SK-N-SH (cell line): Measurements from ENCODE around the gene TCHHL1. TPM values are rescaled to one million over a fixed set of nuclear protein-coding genes. Genes with fewer than 3 reads are reported as not detected.

Experiments used
- CTCF ChIA-PET: fragments of 300-600, 350-600 bp; formaldehyde crosslinking; extraction: SDS; loops from one replicate; lab custom pipeline; 2021; lab: Yijun Ruan, JAX
- POLR2A ChIA-PET: fragments of 350-600 bp; sonication (Branson Sonifier 250); formaldehyde crosslinking; extraction: SDS; loops from one replicate; lab custom pipeline; 2020; ENCODE audit warnings: antibody characterized with exemption, inconsistent platforms; lab: Yijun Ruan, JAX
- DNase-seq: peaks from one replicate; pipeline ENCODE4 v3.0.0; 2012
- H2AFZ ChIP-seq: fragments of 200-600 bp; sonication (generic); 2 replicates; pipeline ENCODE4 v1.8.1; 2016; ENCODE audit warnings: antibody characterized with exemption, mild to moderate bottlenecking, low read depth
- H3F3A ChIP-seq: fragments of 200-600 bp; sonication (generic); replicated peaks from 2 replicates; pipeline ENCODE3; 2016; ENCODE audit warnings: antibody characterized with exemption, mild to moderate bottlenecking; ENCODE audit not compliant: insufficient read depth
- H3K27ac ChIP-seq, 2 experiments: fragments of 200-500 bp in 1 of 2; fragments of 200-600 bp in 1 of 2; sonication (Bioruptor generic) in 1 of 2; sonication (generic), shearing (Covaris generic) in 1 of 2; 2 replicates each; pipeline versions ENCODE4 v1.5.1 to v1.6.1; 2014 to 2016; ENCODE audit warnings: low read depth in 2 of 2, inconsistent platforms in 1 of 2, low read length in 1 of 2, mild to moderate bottlenecking in 1 of 2, mixed read lengths in 1 of 2
- H3K27me3 ChIP-seq: fragments of 200-600 bp; sonication (generic), shearing (Covaris generic); 2 replicates; pipeline ENCODE4 v1.6.1; 2016; ENCODE audit warnings: mixed run types; ENCODE audit not compliant: insufficient read depth
- H3K36me3 ChIP-seq, 2 experiments: fragments of 200-500 bp in 1 of 2; fragments of 200-600 bp in 1 of 2; sonication (Bioruptor generic) in 1 of 2; sonication (generic) in 1 of 2; replicated peaks in 1 of 2; 2 replicates each; pipeline versions ENCODE3 to v1.5.1; 2014 to 2016; ENCODE audit warnings: low read length in 1 of 2, mild to moderate bottlenecking in 1 of 2; ENCODE audit not compliant: insufficient read depth in 2 of 2, control insufficient read depth in 1 of 2
- H3K4me1 ChIP-seq, 2 experiments: fragments of 200-500 bp in 1 of 2; fragments of 200-600 bp in 1 of 2; sonication (Bioruptor generic) in 1 of 2; sonication (generic), shearing (Covaris generic) in 1 of 2; 2 replicates each; pipeline versions ENCODE4 v1.5.1 to v1.6.1; 2014 to 2016; ENCODE audit warnings: low read depth in 1 of 2, low read length in 1 of 2, mixed run types in 1 of 2; ENCODE audit not compliant: insufficient read depth in 2 of 2, control insufficient read depth in 1 of 2
- H3K4me2 ChIP-seq: fragments of 200-600 bp; sonication (generic), shearing (Covaris generic); 2 replicates; pipeline ENCODE4 v1.6.1; 2017; ENCODE audit warnings: mixed run types
- H3K4me3 ChIP-seq, 2 experiments: fragments of 200-500 bp in 1 of 2; fragments of 200-600 bp in 1 of 2; sonication (Bioruptor generic) in 1 of 2; sonication (generic), shearing (Covaris generic) in 1 of 2; 2 replicates each; pipeline versions ENCODE4 v1.5.1 to v1.8.1; 2014 to 2016; ENCODE audit warnings: low read depth in 2 of 2, inconsistent platforms in 1 of 2, low read length in 1 of 2, mild to moderate bottlenecking in 1 of 2, mixed read lengths in 1 of 2, moderate library complexity in 1 of 2
- H3K79me2 ChIP-seq: fragments of 200-600 bp; sonication (generic); 2 replicates; pipeline ENCODE4 v1.8.1; 2017; ENCODE audit warnings: mild to moderate bottlenecking; ENCODE audit not compliant: insufficient read depth
- H3K9ac ChIP-seq: fragments of 200-600 bp; sonication (generic); 2 replicates; pipeline ENCODE4 v1.6.1; 2017; ENCODE audit warnings: mixed run types
- H3K9me2 ChIP-seq: fragments of 200-600 bp; sonication (generic); 2 replicates; pipeline ENCODE4 v1.6.1; 2017; ENCODE audit warnings: mixed run types
- H3K9me3 ChIP-seq: fragments of 200-600 bp; sonication (generic); 2 replicates; pipeline ENCODE4 v1.6.1; 2017; ENCODE audit warnings: mixed run types, mild to moderate bottlenecking, moderate library complexity
- H4K20me1 ChIP-seq: fragments of 200-600 bp; sonication (generic); 2 replicates; pipeline ENCODE4 v1.6.1; 2017; ENCODE audit warnings: mild to moderate bottlenecking, mixed run types; ENCODE audit not compliant: insufficient read depth
- EP300 ChIP-seq, 2 experiments: IDR thresholded peaks; 2 replicates each; pipeline versions ENCODE4 v1.4.0 to v1.6.1; 2012; ENCODE audit warnings: borderline replicate concordance in 1 of 2, low read depth in 1 of 2, low read length in 1 of 2
- FOSL2 ChIP-seq: IDR thresholded peaks from 2 replicates; pipeline ENCODE4 v1.4.0; 2012; ENCODE audit warnings: low read depth, mild to moderate bottlenecking, moderate library complexity, borderline replicate concordance
- FOXJ3 ChIP-seq: sonication (generic); formaldehyde crosslinking; IDR thresholded peaks from 2 replicates; pipeline ENCODE4 v1.5.1; 2020; ENCODE audit warnings: mild to moderate bottlenecking, missing genetic modification reagents
- GATA2 ChIP-seq: sonication (generic); formaldehyde crosslinking; IDR thresholded peaks from 2 replicates; pipeline ENCODE4 v1.5.0; 2020; ENCODE audit warnings: mild to moderate bottlenecking, missing genetic modification reagents
- JUND ChIP-seq: IDR thresholded peaks from 2 replicates; pipeline ENCODE4 v1.4.0; 2012
- MXI1 ChIP-seq: IDR thresholded peaks from 2 replicates; pipeline ENCODE4 v1.6.1; 2012; ENCODE audit warnings: mild to moderate bottlenecking, low read depth, low read length, improper control_type of control experiment
- NFIC ChIP-seq: IDR thresholded peaks from 2 replicates; pipeline ENCODE4 v1.4.0; 2012; ENCODE audit warnings: borderline replicate concordance
- NRF1 ChIP-seq: IDR thresholded peaks from 2 replicates; pipeline ENCODE4 v1.6.1; 2012; ENCODE audit warnings: low read depth, mild to moderate bottlenecking, low read length
- SIN3A ChIP-seq: IDR thresholded peaks from 2 replicates; pipeline ENCODE4 v1.6.1; 2012; ENCODE audit warnings: low read depth, mild to moderate bottlenecking, low read length, moderate library complexity, borderline replicate concordance
- SMC3 ChIP-seq: IDR thresholded peaks from 2 replicates; pipeline ENCODE4 v1.6.1; 2012; ENCODE audit warnings: low read depth, low read length, improper control_type of control experiment
- TAF1 ChIP-seq: IDR thresholded peaks from 2 replicates; pipeline ENCODE4 v1.6.1; 2012; ENCODE audit warnings: low read depth, mild to moderate bottlenecking, low read length, moderate library complexity, borderline replicate concordance
- TEAD4 ChIP-seq: IDR thresholded peaks from 2 replicates; pipeline ENCODE4 v1.4.0; 2012; ENCODE audit warnings: mild to moderate bottlenecking, borderline replicate concordance; ENCODE audit not compliant: insufficient read depth
- YY1 ChIP-seq: IDR thresholded peaks from 2 replicates; pipeline ENCODE4 v1.4.0; 2012; ENCODE audit warnings: low read depth, mild to moderate bottlenecking
- WGBS: methylation state at CpG from one replicate; pipeline ENCODE4 v1.1.6; 2017; ENCODE audit warnings: low lambda C conversion rate; 5-methylcytosine and 5-hydroxymethylcytosine counted together
- polyA plus RNA-seq, 3 experiments: library from polyadenylated mRNA; depleted of rRNA; stranded (reverse); fragments of >200 nt; gene quantifications; 2 replicates each; pipeline ENCODE4 v1.2.3, GENCODE V29; 2012
- TF ChIP-seq, protein P1 (sequence below): fragments of 150-350 bp; IDR thresholded peaks from 2 replicates; pipeline ENCODE4 v1.6.1; 2017; ENCODE audit warnings: antibody characterized with exemption, low read length, low read depth, borderline replicate concordance
- TF ChIP-seq, protein P2 (sequence below): IDR thresholded peaks from 2 replicates; pipeline ENCODE4; 2012

TCHHL1 gene
- polyA plus RNA-seq, 1 of the 3 experiments (the other 2 are of a cell fraction) = not detected

DNA sequence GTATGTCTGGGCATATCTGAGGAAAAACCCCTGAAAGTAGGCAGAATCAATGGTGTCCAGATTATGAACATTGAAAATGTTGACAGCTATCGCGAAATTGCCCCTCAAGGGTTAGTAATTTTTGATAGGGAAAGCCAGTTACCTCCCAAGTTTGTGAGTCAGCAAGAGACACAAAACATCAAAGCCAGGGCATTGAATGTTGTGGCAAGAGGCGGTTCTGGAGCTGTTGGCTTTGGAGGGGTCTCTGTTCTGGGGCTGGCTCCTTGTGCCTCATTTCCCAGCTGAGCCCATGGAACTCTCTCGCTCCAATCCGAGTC is 41.5 kb downstream of the TCHHL1 start:
- Histone ChIP-seq H3K27ac (peak overlapping the region; percentile 90 to 97), H3K9me3 (no peaks in the 10 kb centered on the region), H3K4me2 (peak overlapping the region; percentile 77), H3K4me3 (peak overlapping the region; percentile 26 to 55; a peak in 3 of 4 replicates), H3K27me3 (peaks cover 7% of the 10 kb centered on the region; the same call in 1 of the 2 replicates), H3K36me3 (no peaks in the 10 kb centered on the region), H3F3A (peaks cover 24% of the 10 kb centered on the region), H3K4me1 (peaks cover 11 to 12% of the 10 kb centered on the region in 2 experiments; a peak in 3 of 4 replicates), H2AFZ (peak overlapping the region; percentile 87), H3K79me2 (no peaks in the 10 kb centered on the region), H3K9me2 (no peaks in the 10 kb centered on the region), H4K20me1 (no peaks in the 10 kb centered on the region), H3K9ac (peak overlapping the region; percentile 85)
- POLR2A ChIA-PET = no interaction called here
- TF ChIP-seq TAF1 (no peak), MXI1 (no peak), TEAD4 (no peak), NFIC (no peak), JUND (no peak; the same call in 1 of the 2 replicates), SIN3A (no peak)
- TF ChIP-seq, protein P1, sequence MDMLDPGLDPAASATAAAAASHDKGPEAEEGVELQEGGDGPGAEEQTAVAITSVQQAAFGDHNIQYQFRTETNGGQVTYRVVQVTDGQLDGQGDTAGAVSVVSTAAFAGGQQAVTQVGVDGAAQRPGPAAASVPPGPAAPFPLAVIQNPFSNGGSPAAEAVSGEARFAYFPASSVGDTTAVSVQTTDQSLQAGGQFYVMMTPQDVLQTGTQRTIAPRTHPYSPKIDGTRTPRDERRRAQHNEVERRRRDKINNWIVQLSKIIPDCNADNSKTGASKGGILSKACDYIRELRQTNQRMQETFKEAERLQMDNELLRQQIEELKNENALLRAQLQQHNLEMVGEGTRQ = no peak
- CTCF ChIA-PET = interaction anchor here (0.9 to 3.0 kb wide), 4 partner anchors 12 to 411 kb away, joined by 3 to 12 read pairs (median 3); no protein-coding TSS in a partner anchor
- no peak for DNase-seq
- 83% methylated on average over 2 of the region's 5 CpGs for WGBS

GRCh38 chr1:152044386-152044785 is 44.5 kb downstream of the TCHHL1 start:
- H2AFZ ChIP-seq = no peak overlapping the region
- no peaks in the 10 kb centered on the region for H3K9me3 ChIP-seq
- H3K4me2 ChIP-seq = no peak overlapping the region
- H3K9ac ChIP-seq = no peak overlapping the region
- ChIA-PET CTCF (interaction anchor here (0.7 to 1.8 kb wide), 2 partner anchors 9 to 141 kb away, joined by 3 to 4 read pairs; no protein-coding TSS in a partner anchor), POLR2A (no interaction called here)
- 35% methylated on average over 3 of the region's 3 CpGs for WGBS
- H3K27ac ChIP-seq = no peak overlapping the region
- no peaks in the 10 kb centered on the region for H3K9me2 ChIP-seq
- TF ChIP-seq, protein P2, sequence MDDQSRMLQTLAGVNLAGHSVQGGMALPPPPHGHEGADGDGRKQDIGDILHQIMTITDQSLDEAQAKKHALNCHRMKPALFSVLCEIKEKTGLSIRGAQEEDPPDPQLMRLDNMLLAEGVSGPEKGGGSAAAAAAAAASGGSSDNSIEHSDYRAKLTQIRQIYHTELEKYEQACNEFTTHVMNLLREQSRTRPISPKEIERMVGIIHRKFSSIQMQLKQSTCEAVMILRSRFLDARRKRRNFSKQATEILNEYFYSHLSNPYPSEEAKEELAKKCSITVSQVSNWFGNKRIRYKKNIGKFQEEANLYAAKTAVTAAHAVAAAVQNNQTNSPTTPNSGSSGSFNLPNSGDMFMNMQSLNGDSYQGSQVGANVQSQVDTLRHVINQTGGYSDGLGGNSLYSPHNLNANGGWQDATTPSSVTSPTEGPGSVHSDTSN = no peak
- TF ChIP-seq SMC3 (no peak), TEAD4 (no peak), FOXJ3 (no peak), YY1 (no peak), NRF1 (no peak), GATA2 (CRISPR knock-in tag) (no peak), SIN3A (no peak), EP300 (IDR thresholded peaks at IDR 0.05; ENCODE audit: borderline replicate concordance in 1 of 2, low read depth in 1 of 2, low read length in 1 of 2) (no peak), FOSL2 (no peak)
- TF ChIP-seq, protein P1 = no peak
- H3K27me3 ChIP-seq = peaks cover 27% of the 10 kb centered on the region
- peaks cover 11 to 12% of the 10 kb centered on the region in 2 experiments; a peak in 3 of 4 replicates for H3K4me1 ChIP-seq
- no peaks in the 10 kb centered on the region for H3K36me3 ChIP-seq
- no peaks in the 10 kb centered on the region for H3K79me2 ChIP-seq
- no peak for DNase-seq
- no peak overlapping the region for H3K4me3 ChIP-seq
- H3F3A ChIP-seq = peaks cover 24% of the 10 kb centered on the region
- no peaks in the 10 kb centered on the region for H4K20me1 ChIP-seq
